ENCODE measurements around the gene SKIC8. TPM values are rescaled to one million over a fixed set of nuclear protein-coding genes. Genes with fewer than 3 reads are reported as not detected.
"Not testable (repeated sequence)": the region's sequence is repeated elsewhere in the genome, so short reads cannot be mapped to it uniquely, and the experiment has no call there.

SKIC8 gene
- total RNA-seq, 1 donor from 2014 or later, result 45.2 TPM

- no peak for DNase-seq
Measured at GRCh38 chr15:78251136-78251535, 48.3 kb downstream of the SKIC8 start.

- DNase-seq, result no peak
Measured at GRCh38 chr15:78249131-78249530, 50.3 kb downstream of the SKIC8 start.

- DNase-seq, result peak; percentile 18
Measured at GRCh38 chr15:78247911-78248310, 51.5 kb downstream of the SKIC8 start.

GRCh38 chr15:78245976-78246620 is 53.3 kb downstream of the SKIC8 start:
- not testable (repeated sequence) for DNase-seq

GRCh38 chr15:78245392-78245791 is 54.0 kb downstream of the SKIC8 start:
- DNase-seq, result not testable (repeated sequence)

DNA sequence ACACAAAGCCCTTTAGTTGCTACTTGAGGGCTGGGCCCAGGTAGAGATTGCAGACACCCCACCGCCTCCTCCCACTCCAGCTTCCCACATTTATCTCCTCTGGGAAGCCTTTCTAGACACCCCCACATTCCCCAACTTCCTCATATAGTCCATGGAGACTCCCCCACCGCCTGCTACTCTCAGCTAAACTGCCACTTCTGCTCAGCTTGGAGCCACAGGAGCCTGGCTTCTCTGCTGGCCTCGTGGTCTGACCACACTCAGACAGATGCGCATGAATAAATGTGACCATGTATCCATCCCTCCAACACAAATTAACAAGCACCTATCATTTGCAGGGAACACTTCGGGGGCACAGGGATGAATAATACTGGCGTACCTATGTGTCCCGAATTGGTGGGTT is 54.5 kb downstream of the SKIC8 start:
- DNase-seq, result no peak

- no peak for DNase-seq
Measured at GRCh38 chr15:78244101-78244500, 55.3 kb downstream of the SKIC8 start.

DNA sequence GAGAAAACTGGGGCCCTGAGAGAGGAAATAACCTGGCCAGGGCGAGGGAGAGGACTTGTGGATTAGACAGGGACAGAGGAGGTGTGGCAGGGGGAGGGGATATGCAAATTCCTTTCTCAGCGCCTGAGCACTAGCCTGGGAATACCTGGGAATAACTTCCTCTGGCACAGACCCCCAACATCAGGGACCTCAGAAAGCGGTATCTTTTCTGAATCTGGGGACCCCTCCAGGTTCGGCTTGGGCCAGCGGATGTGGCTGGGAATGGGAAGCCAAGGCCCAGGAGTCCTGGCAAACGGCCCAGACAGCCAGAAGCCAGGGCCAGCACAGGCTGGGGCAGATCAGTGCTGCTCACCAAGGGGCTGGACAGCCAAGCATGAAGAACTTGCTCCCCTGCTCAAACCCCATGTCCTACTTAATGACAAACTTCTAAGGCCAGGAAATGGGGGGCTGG is 55.9 kb downstream of the SKIC8 start:
- no peak for DNase-seq

DNA sequence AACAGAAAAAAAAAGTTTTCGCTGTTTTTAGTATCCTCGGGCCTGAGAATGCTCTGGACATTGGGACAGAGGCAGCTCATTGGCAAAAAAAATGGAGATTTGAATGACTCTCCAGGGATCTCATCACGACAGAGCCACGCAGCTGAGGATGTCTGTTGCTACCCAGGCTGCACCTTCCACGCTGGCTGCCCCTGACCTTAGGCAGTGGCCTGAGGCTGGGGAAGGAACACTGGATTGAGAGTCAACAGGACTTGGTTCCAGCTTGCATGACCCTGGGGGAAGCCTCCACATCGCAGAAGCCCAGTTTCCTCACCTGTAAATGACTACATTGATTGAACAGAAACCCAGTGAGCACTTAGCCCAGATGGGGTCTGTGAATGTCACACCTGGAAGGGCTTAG is 56.4 kb downstream of the SKIC8 start:
- DNase-seq, result no peak

- no peak for DNase-seq
Measured at GRCh38 chr15:78242128-78242527, 57.3 kb downstream of the SKIC8 start.

- DNase-seq, result peak; percentile 91
Measured at GRCh38 chr15:78241017-78241416, 58.4 kb downstream of the SKIC8 start.

DNA sequence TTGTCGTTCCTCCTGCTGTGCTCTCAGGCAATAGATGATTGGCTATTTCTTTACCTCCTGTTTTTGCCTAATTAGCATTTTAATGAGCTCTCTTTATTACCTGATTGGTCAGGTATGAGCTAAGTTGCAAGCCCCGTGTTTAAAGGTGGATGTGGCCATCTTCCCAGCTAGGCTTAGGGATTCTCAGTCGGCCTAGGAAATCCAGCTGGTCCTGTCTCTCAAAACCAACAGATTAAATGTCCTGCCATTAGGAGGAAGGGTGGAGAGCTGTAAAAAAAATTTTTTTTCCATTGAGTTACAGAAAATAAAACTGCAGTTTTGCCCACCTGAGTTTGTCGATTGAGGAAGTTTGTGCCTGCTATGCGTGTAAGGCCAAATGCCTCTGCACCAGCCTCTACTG is 59.6 kb downstream of the SKIC8 start:
- peak; percentile 74 for DNase-seq

- no peak for DNase-seq
Measured at GRCh38 chr15:78237146-78237545, 62.3 kb downstream of the SKIC8 start.

- DNase-seq, result no peak
Measured at GRCh38 chr15:78236491-78236890, 62.9 kb downstream of the SKIC8 start.

DNA sequence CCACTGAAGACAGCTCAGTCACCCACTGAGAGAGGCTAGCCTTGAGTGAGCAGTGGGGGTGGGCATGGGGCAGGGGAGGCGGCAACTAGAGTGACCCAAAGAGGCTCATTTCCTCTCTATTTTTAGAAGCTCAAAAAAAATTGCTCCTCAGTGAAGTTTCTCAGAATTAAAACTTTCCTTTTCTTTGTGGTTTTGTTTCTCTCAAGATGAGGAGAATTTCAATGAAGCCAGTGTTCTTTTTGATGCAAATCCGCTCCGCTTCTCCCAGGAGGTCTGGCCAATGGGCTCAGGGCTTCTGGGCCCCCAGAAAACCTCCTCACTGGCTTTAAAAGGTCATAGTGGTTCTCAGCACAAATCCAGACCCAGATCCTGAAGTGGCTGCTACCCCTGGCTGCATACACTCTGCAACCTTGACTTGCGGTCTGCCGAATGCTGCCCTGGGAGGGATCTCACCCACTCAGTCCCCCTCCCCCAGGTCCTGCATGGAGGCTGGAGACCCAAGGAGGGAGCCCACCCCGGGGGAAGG is 64.8 kb downstream of the SKIC8 start, which contains the start of gene ACSBG1:
Gene ACSBG1, minus strand, starts transcription at position 51 of the 526 bp plus-strand sequence. CDS start 64 bp downstream, outside the sequence.
- no peak for DNase-seq

DNA sequence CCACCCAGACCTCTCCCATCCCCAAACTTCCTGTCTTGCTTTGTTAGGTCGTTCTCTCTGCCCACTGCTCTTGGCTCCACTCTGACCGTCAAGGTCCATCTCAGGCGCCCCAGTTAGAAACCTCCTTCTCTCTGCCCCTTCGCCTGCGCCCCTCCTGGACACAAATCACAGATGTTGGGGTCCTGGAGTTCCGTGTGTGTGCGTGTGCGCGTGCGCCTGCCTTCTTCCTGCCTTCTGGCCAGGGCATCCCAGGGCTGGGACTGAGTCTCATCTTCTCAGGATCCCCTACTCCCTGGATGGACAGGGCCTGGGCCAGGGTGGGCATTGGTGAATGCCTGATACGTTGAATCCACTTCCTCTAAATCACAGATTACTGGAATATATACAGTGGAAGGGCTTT is 65.9 kb downstream of the SKIC8 start:
- no peak for DNase-seq

Small RNA genes within 50 kb of the gene (small RNA-seq; reads per million reads assigned to genes)
- gene AC090607.5 (ENCODE audit: low replicate concordance), result not detected

Other genes starting within 250 kb of the SKIC8 start
- 50.7 TPM for gene TBC1D2B, start 221.9 kb downstream of the SKIC8 start, total RNA-seq
- not detected for gene SH2D7, start 207.0 kb downstream of the SKIC8 start, total RNA-seq
- 12.1 TPM for gene CIB2, start 168.2 kb downstream of the SKIC8 start, total RNA-seq
- gene IDH3A, start 150.2 kb downstream of the SKIC8 start, total RNA-seq, result 117 TPM
- 1.5 TPM for gene ACSBG1, start 65.0 kb downstream of the SKIC8 start, total RNA-seq
- gene DNAJA4, start 35.0 kb downstream of the SKIC8 start, total RNA-seq, result 53.7 TPM
- gene CRABP1, start 40.7 kb upstream of the SKIC8 start, total RNA-seq, result 21.6 TPM
- 108 TPM for gene IREB2, start 138.6 kb upstream of the SKIC8 start, total RNA-seq
- 6.9 TPM for gene HYKK, start 208.0 kb upstream of the SKIC8 start, total RNA-seq
- gene PSMA4, start 240.8 kb upstream of the SKIC8 start, total RNA-seq, result 165 TPM